Measurements from ENCODE around the gene POLN. TPM values are rescaled to one million over a fixed set of nuclear protein-coding genes. Genes with fewer than 3 reads are reported as not detected.

The POLN gene
- polyA plus RNA-seq, 1 donor, result 6.6 TPM

DNA sequence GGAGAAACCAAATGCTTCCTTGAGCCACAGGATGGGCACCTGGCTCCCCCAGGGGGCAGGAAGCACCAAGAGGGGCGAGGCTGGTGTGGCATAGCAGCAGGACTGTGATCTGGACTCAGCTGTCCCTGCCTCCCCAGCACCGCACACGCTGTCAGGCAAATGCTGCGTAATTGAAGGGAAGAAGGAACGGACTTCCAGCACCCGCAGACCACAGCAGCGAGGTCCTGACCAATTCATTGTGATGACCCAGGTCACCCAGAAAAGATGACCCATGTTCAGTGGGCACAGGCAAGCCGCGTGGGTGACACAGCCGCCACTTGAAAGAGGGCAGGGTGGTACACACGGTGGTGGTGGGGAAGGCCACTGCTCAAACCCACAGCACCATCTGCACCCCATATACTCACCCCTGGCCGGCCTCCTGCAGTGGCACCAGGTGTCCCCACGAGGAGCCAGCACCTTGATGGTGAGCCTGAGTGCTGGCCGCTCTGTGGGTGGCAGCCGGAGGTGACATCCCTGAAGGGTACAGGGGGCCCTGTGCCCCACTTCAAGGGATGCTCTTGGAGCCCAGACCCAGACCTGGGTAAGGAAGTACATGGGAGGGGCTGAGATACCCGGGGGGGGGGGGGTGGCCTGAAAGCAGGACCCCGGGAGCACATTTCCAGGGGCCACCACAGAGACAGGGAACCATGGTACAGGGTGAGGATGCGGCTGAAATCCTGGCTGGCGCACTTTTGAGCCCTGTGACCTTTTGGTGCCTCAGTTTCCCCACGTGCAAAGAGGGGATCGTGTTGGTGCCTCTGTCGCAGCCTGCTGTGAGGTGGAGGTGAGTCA lies 171.3 kb downstream of the POLN start:
- DNase-seq, result no peak

DNA sequence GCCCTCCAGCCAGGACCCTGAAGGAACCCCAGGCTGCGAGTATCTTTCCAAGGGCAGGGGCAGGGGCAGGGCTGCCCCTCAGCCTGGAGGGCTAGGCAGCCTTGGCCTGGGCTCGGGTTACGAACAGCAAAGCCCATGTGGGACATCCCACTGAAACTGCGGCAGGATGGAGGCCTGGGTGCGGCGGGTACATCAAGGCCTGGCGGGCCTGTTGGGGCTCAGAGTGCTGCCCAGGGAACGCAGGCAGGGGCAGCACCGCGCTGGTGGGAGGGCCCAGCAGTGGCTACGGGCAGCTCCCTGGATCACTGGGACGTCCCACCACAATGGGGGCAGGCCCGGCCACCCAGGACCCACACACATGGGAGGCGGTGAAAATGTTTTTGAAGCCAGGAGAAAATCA lies 171.9 kb downstream of the POLN start:
- no peak for DNase-seq

DNA sequence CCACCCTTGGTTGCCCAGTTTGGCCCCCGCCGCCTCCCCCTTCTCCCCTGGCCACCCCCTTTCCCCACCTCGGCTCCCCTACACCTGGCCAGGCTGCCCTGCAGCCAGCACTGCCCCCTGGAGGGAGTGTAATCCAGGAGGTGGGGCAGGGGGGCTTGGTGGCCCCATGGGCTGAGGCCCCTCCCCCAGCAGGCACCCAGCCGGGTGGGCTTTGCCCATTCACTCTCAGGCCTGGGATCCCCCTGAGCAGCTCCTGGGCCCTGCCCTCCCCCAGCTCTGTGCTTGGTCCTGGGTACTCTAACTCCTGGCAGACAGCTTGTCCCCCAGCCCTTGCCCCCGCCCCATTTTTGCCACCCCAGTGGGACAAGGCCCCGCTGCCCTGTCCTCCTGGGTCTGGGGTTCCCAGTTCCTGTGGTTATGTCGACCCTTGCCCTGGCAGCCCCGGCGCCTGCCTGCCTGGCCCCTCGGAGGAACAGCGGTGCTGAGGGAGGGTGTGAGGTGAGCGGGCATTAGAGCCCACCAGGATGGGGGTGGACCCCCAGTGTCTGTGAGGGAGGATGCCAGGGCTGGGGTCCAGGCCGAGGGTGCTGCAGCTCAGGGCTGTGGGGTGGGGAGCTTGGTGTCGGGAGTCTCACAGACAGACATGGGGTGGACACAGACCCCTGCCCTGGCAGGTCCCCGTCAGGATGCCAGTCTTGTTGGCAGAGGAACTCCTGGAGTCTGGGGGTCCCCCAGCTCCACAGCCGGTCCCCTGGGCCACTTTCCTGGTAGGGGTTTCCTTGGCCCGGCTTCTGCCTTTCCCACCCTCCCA lies 172.6 kb downstream of the POLN start:
- no peak for DNase-seq

DNA sequence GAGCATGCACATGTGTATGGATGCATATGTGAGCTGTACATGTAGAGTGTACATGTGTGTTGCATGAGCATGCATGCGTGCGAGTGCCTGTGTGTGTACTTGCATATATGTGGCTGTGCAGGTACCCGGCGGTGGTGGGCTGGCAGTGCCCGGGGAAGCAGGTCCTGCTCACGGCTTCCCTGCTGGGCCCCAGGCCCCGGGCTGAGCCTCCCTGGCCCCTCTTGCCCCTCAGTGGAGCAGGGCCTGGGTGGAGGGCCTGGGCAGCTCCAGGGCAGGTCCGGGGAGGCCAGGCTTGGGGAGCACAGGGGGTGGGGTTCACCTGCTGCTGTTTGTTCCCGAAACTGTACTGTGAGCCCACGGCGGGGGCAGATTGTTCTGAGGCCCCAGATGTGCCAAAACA lies 173.4 kb downstream of the POLN start:
- DNase-seq, result no peak

DNA sequence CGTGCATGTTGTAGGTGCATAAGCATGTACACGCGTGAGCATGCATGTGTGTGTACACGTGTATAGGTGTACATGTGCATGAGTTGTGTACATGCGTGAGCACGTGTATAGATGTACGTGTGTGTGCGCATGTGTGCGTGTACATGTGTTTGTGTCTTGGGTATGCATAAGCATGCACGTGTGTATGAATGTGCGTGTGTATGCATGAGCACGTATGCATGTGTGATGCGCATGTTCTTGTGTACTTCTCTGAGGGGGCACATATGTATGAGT lies 173.8 kb downstream of the POLN start:
- no peak for DNase-seq

DNA sequence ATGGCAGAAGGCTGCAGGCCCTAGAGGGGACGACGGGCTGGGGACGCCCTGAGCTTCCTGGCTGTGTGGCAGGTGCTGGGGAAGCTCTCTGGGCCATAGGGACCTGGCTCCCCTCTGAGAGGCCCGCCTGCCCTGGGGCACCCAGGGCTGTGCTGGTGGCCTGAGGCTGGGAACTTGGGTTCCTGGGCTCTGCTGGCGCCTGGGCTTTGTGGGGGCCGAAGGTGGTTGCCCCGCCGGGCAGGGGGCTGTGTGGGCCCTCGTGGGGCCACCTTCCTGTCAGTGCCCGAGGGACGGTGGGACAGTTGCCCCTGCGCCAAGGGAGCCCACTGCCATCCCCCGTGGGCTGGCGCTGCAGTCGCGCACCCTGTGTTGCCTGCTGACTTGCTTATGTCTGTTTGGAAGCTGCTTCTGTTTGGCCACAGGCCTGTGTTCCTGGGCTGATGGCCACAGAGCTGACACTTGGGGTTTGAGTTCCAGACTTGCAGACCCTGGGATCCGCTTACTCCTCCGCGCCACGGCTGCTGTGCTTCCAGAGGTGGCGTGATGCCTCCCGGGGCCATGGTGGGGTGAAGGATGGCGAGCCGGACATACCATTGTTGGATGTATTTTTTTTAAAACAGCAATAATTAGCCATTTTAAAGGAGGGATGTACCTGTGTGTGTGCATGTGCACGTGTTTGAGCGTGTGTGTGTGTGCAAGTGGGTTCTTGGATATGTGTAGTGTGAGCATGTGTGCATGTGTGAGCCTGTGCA lies 174.3 kb downstream of the POLN start:
- DNase-seq, result no peak

GRCh38 chr4:2066571-2067445 lies 175.1 kb downstream of the POLN start:
- DNase-seq, result no peak

DNA sequence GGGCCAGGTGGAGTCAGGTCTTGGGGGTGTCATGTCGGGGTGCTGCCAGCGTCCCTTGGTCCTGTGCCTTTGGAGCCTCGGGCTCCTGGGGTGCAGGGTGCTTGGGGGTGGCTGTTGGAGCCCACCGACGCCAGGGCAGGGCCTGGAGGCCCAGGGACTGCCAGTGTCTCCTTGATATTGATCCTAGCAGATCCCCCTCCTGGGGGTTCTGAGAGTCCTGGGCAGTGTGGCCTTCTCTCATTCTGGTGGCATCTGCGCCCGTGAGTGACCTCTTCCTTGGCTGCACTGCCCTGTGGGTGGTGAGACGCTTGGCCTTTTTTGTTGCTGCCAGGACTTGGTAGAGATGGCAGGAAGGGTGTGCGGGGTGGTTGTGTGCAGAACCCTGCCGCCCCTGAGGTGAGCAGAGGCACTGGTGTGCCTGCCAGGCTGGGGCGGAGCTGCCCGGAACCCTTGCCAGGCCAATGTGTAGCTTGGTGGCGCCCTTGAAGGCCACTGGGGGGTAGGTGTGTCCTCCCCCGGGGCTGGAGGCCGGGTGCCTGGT lies 175.8 kb downstream of the POLN start:
- no peak for DNase-seq

DNA sequence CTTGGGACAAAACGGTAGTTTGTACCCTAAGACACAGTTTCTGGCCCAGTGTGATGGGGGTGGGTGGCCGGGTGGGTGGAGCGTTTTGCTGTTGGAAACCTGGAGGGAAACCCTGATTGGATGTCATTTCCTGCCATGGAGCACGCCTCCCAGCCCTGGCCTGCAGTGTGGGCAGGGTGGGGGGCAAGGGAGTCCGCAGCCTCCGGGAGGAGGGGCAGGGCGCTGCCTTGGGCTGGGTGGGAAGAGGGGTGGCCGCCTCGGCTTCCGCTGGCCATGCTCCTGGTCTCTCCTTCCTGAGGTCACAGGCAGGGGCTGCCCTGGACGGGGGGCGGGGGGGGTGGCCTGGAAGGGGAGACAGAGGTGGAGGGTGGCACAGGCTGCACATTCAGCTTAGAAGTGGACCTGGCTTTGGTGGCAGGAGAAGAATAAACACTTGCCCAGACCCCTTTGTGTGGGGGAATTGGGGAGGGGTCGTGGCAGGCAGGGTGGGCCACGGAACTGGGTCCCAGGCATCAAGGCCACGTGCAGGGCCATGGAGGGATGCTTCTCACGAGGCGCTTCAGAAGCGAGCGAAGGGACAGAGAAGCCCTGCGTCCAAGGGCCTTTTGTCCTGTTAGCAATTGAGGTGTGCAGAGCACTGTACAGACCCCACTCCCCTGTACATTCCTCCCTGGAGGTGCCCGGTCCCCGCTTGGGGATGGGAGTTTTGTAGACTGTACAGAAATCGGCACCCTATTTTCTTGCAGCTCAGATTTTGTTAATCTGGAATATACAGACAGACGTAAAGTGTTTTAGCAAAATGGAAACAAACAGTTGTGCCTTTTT lies 176.6 kb downstream of the POLN start:
- no peak for DNase-seq

DNA sequence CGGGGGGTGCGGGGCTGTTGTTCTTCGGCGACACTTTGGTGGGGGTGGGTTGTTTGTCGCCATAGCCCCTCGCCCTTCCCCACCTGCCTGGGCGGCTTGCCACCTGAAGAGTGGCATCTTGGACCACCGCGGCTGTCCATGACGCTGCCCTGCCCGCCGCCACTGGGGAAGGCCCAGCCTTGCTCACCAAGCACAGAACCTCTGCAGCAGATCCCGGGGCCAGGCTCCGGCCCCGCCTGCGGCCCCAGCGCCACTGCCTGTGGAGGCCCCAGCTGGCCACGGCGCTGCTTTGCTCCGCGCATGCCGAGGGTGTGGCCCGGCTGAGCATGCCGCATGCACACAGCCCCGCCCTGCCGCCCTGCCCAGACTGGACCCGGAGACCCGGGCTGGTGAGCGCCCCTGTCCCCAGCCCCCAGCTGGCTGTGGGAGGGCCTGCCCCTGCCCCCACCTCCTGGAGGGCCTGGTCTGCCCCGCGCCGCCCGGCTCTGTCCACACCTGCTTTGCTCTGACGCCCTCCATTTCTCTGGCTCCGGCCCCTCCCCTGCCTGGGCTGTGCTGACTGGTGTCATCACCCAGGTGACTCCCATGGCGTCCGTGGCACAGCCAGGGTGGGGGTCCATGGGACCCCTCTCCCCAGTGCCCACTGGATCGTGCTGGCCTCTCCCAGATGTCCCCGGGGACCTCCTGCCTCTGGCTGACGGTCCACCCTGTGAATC lies 177.5 kb downstream of the POLN start:
- no peak for DNase-seq

- no peak for DNase-seq
Measured at GRCh38 chr4:2063557-2064275, 178.2 kb downstream of the POLN start.

DNA sequence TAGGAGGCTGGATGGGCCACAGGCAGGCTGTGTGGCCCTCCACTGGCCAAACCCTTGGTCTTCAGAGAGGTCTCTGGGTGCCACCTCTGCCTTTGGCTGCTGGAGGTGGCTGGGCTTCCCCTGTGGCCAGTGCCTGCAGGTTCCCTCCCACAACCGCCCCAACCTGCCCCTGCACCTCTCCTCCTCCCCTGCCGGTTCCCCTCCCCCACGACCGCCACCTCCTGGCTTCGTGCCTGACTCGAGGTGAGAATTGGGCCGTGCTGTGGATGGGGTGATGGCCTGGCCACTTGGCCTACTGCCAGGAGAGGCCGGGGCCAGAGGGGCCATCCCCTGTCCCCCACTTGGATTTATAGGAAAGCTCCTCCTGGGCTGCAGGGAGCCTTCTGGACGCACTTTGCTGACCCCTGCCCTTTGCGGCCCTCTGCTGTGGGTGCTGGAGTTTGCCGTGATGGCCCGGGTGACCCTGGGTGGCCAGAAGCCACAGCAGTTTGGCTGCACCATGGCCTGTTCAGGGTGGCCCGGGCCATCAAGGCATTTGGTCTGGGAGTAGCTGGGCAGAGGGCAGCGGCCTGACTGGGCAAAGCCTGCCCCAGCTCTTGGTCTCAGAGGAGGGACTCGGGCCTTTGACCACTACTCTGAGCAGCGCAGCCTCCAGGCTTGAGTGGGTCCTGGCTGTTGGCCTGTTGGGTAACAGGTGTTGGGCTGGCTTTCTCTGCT lies 179.0 kb downstream of the POLN start:
- DNase-seq, result no peak

DNA sequence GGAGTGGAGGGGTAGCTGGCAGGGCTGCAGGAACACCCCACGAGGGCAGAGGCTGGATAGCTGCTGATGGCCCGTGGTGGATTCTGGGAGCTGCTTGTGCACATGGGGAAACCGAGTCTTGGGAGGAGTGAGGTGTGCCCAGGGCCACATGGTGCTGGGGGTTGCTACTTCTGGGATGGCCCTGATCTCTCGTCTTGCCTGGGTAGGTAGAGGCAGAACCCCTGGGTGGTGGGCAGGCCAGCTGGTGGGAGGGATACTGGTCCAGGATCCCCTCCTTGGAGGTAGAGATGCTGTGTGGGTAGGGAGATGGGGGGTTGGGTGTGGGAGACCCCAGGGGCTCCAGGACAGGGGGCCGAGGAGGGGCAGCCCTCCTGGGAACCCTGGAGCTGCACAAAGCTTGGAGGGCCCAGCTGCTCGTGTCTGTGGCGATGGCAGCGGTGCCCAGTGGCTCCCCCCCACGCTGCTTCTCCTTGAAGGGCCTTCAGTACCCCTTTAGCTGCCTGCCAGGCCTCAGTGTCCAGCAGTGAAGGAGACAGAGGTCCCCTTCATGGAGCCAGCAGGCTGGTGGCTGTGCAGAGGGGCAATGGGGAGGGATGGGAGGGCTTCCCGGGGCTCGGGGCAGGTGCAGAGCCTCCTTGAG lies 179.6 kb downstream of the POLN start:
- DNase-seq, result no peak

DNA sequence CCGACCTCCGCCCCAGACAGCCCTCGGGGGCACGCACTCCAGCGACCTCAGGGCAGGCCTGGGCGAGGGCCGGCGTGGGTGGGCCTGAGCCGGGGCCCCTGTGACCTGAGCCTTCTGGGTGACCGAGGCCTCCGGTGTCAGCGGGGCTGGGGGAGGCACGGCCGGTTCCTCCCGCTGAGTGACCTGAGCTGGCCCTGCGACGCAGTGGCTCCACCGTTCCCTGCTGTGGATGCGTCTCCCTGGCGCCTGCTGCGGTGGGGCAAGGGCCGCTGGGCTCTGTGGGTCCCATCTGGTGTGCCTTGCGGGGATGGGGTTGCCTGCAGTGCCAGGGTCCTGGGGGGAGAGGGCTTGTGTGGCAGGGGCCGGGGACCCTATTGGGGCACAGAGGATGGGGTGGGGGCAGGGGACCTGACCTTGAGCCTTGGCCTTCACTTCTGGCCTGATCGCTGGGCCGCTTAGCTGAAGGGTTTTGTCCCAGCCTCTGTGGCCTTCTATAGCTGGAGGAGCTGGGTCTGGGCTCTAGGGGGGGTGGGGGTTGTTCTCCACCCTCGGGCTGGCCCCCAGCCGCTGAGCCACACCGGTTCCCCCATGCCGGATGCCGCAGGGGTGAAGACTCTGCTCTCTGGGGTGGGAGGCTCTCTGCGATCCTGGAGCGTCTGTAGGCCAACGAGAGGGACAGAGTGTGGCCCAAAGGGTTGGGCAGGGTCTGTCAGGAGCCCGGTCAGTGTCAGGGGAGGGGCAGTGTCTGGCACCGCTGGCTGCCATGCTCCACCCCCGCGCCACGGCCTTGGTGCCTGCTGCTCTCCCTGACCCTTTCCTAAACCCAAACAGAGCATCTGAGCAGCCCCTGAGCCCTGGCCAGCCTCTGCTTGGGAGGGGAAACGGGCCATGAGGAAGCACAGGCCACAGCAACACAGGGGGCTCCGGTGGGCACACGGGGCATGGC lies 180.5 kb downstream of the POLN start:
- no peak for DNase-seq

DNA sequence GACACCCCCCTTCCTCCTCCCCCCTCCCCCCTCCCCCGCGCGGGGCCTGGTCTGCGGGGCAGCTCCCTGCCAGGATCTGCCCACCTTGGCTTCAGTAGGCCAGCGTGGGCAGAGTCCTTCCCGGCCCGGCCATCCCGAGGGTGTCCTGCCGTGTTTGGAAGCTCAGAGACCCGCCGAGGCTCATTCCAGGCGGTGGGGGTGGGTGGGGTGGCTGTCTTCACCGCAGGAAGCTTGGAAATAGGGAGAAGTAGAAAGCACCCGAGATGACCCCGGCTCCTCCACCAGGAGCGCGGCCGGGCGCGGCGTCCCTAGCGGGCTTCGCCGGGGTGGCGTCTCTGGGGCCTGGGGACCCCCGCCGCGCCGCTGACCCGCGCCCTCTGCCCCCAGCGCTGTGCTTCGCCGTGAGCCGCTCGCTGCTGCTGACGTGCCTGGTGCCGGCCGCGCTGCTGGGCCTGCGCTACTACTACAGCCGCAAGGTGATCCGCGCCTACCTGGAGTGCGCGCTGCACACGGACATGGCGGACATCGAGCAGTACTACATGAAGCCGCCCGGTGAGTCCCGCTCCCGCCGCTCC lies 181.2 kb downstream of the POLN start:
- no peak for DNase-seq
